Upper lobe of left lung (tissue), 6 donors: Measurements from ENCODE around the gene ACP3. TPM values are rescaled to one million over a fixed set of nuclear protein-coding genes. Genes with fewer than 3 reads are reported as not detected.

ENCODE experiments used
- ATAC-seq, 2 donors: fragments of 200-7000 bp; cut with Tn5 transposase; one replicate each; pipeline ENCODE4 v1.9.1; 2022; ENCODE audit warnings: mild to moderate bottlenecking in 2 of 2, moderate library complexity in 2 of 2; ENCODE audit not compliant: low FRiP score in 2 of 2
- DNase-seq, 2 donors: peaks; one replicate each; pipeline ENCODE4 v3.0.0-alpha.2; 2019 to 2020
- H3K27ac ChIP-seq, 4 donors: fragments of 200-600 bp; sonication (generic); one replicate each; pipeline ENCODE4 v1.5.1; 2016 to 2019
- H3K27me3 ChIP-seq, 4 donors: fragments of 200-600 bp; sonication (generic); one replicate each; pipeline ENCODE4 v1.5.1; 2017 to 2019
- H3K36me3 ChIP-seq, 4 donors: fragments of 200-600 bp; sonication (generic); one replicate each; pipeline ENCODE4 v1.5.1; 2016 to 2019
- H3K4me1 ChIP-seq, 4 donors: fragments of 200-600 bp; sonication (generic); one replicate each; pipeline ENCODE4 v1.5.1; 2018 to 2019
- H3K4me3 ChIP-seq, 4 donors: fragments of 200-600 bp; sonication (generic); one replicate each; pipeline ENCODE4 v1.5.1; 2017 to 2019; ENCODE audit warnings: mild to moderate bottlenecking in 2 of 4, moderate library complexity in 1 of 4
- H3K9me3 ChIP-seq, 4 donors: fragments of 200-600 bp; sonication (generic); one replicate each; pipeline ENCODE4 v1.5.1; 2018 to 2019
- EP300 ChIP-seq, 4 donors: sonication (generic); formaldehyde crosslinking; IDR thresholded peaks; one replicate each; pipeline ENCODE4 v1.5.1; 2017; ENCODE audit warnings: antibody characterized with exemption in 4 of 4, control low read depth in 2 of 4
- POLR2A ChIP-seq, 4 donors: fragments of 450-650 bp; IDR thresholded peaks; one replicate each; pipeline ENCODE4 v1.5.1; 2016 to 2017; ENCODE audit warnings: antibody characterized with exemption in 4 of 4, mild to moderate bottlenecking in 2 of 4
- POLR2AphosphoS5 ChIP-seq, 2 donors: sonication (generic); formaldehyde crosslinking; IDR thresholded peaks; one replicate each; pipeline ENCODE4 v1.5.1; 2017; ENCODE audit warnings: antibody characterized with exemption in 2 of 2
- WGBS, 2 donors: methylation state at CpG; one replicate each; pipeline ENCODE4 v1.1.5; 2017 to 2018; 5-methylcytosine and 5-hydroxymethylcytosine counted together
- total RNA-seq, 6 donors: library from RNA; depleted of rRNA in 4 of 6; stranded (reverse); fragments of >200 nt in 4 of 6; gene quantifications; one replicate each; pipeline versions ENCODE4 v1.1.0 to v1.2.1, GENCODE V29; 2016 to 2021
- TF ChIP-seq, protein P1 (sequence below), 6 experiments: fragments of 450-650 bp in 4 of 6; fragments of 200-600 bp in 2 of 6; sonication (generic) in 2 of 6; IDR thresholded peaks; one replicate each; pipeline ENCODE4 v1.5.1; 2016 to 2019; ENCODE audit warnings: antibody characterized with exemption in 6 of 6
- donor health status: DM: no; HTN: no; CAD: no; lungs with moderate emphysema.
- donor health status: DM: no; HTN: yes; CAD: no; lungs with severe emphysema.

The ACP3 gene
- total RNA-seq, 6 donors from 2014 or later, result 8.8 to 21.6 (median 15.4) TPM

DNA sequence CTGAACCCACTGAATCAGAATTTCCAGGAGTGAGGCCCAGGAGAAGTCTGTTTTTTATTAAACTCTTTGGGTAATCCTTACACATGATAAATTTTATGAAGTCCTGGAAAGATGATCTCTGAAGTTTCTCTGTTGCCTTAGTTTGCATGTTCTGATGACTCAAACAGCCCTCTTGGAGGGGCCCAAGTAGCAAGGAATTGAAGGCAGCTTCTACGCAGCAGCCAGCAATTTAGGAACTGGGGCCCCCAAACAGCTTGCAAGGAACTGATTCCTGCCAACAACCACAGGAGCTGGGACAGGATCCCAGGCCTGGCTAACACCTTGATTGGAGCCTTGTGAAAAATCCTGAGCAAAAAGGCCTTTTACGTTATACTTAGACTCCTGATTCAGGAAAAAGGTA is 5.4 kb upstream of the ACP3 start:
- ATAC-seq (no peak), DNase-seq (no peak)
- H3K27ac ChIP-seq, result no peak overlapping the region
- no peak overlapping the region for H3K4me3 ChIP-seq
- TF ChIP-seq EP300 (IDR thresholded peaks at IDR 0.05) (no peak), POLR2AphosphoS5 (IDR thresholded peaks at IDR 0.05) (no peak), POLR2A (IDR thresholded peaks at IDR 0.05) (no peak)
- TF ChIP-seq, protein P1, sequence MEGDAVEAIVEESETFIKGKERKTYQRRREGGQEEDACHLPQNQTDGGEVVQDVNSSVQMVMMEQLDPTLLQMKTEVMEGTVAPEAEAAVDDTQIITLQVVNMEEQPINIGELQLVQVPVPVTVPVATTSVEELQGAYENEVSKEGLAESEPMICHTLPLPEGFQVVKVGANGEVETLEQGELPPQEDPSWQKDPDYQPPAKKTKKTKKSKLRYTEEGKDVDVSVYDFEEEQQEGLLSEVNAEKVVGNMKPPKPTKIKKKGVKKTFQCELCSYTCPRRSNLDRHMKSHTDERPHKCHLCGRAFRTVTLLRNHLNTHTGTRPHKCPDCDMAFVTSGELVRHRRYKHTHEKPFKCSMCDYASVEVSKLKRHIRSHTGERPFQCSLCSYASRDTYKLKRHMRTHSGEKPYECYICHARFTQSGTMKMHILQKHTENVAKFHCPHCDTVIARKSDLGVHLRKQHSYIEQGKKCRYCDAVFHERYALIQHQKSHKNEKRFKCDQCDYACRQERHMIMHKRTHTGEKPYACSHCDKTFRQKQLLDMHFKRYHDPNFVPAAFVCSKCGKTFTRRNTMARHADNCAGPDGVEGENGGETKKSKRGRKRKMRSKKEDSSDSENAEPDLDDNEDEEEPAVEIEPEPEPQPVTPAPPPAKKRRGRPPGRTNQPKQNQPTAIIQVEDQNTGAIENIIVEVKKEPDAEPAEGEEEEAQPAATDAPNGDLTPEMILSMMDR (IDR thresholded peaks at IDR 0.05), result no peak
- H3K4me1 ChIP-seq, result peaks cover 0 to 6% (median 2%) of the 10 kb centered on the region in 4 donors
- H3K9me3 ChIP-seq, result no peaks in the 10 kb centered on the region
- WGBS, 2 donors, result 74 to 83% methylated on average over 2 of the region's 2 CpGs
- no peaks in the 10 kb centered on the region for H3K27me3 ChIP-seq
- no peaks in the 10 kb centered on the region for H3K36me3 ChIP-seq

DNA sequence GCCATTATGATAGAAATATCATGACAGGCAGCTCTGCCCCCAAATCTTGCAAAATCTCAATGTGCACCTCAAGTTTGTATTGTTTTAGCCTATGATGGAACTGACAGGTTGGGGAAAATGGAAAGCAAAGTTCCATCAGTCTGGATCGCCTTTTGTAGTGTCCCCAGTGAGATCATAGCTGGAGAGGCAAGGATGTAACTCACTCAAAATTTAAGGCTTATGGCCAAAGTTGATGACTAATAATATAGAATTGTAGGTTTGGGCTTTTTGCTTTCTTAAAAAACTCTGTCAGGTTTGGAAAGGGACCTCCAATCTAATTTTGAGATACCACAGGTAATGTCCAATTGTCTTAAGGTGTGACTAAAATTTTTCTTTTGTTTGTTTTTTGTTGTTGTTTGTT is 1.4 kb upstream of the ACP3 start:
- Histone ChIP-seq H3K27me3 (no peaks in the 10 kb centered on the region), H3K4me3 (no peak overlapping the region), H3K27ac (peak overlapping the region in 1 of 4 donors; percentile 83), H3K9me3 (no peaks in the 10 kb centered on the region), H3K4me1 (peaks cover 0 to 26% (median 8%) of the 10 kb centered on the region in 4 donors), H3K36me3 (no peaks in the 10 kb centered on the region)
- 94 to 100% methylated on average over 1 of the region's 1 CpG for WGBS, 2 donors
- TF ChIP-seq, protein P1 (IDR thresholded peaks at IDR 0.05), result no peak
- DNase-seq, result no peak
- no peak for ATAC-seq

DNA sequence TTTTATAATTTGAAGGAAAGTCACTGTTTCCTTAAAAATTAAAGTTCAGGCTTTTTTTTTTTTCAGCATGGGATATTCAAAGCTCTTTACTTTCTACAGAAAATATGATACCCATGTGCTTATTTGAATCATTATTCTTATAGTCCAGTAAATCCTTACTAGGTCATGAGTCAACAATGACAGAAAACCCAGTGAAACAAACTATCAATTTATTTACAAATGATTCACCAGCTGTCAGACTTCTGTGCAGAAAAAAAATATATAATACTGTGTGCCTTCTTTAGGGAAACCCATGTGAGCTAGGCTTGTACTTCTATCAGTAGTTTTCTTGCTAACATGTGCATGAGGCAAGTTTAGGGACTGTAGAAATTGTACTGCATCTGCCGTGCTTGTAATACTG is 1.2 kb downstream of the ACP3 start:
- Histone ChIP-seq H3K36me3 (no peaks in the 10 kb centered on the region), H3K27ac (peak overlapping the region; percentile 81 to 86 (median 82)), H3K4me1 (peaks cover 0 to 30% (median 9%) of the 10 kb centered on the region in 4 donors), H3K9me3 (no peaks in the 10 kb centered on the region), H3K27me3 (no peaks in the 10 kb centered on the region), H3K4me3 (peak overlapping the region in 3 of 4 donors; percentile 28 to 41 (median 31))
- ATAC-seq (no peak), DNase-seq (no peak)
- TF ChIP-seq POLR2AphosphoS5 (IDR thresholded peaks at IDR 0.05), result no peak
- no peak for TF ChIP-seq EP300 (IDR thresholded peaks at IDR 0.05)
- TF ChIP-seq POLR2A (IDR thresholded peaks at IDR 0.05), result no peak
- WGBS, 2 donors, result 22 to 42% methylated on average over 1 of the region's 1 CpG

DNA sequence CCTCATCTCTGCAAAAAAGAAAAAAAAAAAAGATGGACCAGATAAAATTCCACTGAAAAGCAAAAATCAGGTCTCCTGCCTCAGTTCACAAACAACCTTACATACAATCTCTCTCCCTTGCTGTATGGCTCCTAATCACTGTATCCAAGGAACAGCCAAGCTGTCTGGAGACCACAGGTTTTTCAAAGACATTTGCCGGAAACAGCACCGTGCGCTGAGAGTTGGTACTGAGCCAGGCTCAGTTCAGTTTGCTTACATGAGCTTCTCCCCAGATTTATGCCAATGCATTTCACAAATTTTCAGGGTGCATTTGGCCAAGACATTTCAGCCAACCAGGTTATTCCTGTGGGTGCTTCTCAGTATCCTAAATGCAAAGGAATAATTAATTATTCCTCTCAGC is 4.1 kb downstream of the ACP3 start:
- 34 to 37% methylated on average over 3 of the region's 3 CpGs for WGBS, 2 donors
- Histone ChIP-seq H3K4me3 (no peak overlapping the region), H3K9me3 (no peaks in the 10 kb centered on the region), H3K4me1 (peaks cover 0 to 36% (median 16%) of the 10 kb centered on the region in 4 donors), H3K27me3 (no peaks in the 10 kb centered on the region), H3K36me3 (no peaks in the 10 kb centered on the region), H3K27ac (peak overlapping the region in 1 of 4 donors; percentile 21)
- DNase-seq (peak in 1 of 2 donors; percentile 37), ATAC-seq (no peak)
- TF ChIP-seq POLR2AphosphoS5 (IDR thresholded peaks at IDR 0.05) (no peak), EP300 (IDR thresholded peaks at IDR 0.05) (no peak), POLR2A (IDR thresholded peaks at IDR 0.05) (no peak)
- TF ChIP-seq, protein P1 (IDR thresholded peaks at IDR 0.05), result no peak

DNA sequence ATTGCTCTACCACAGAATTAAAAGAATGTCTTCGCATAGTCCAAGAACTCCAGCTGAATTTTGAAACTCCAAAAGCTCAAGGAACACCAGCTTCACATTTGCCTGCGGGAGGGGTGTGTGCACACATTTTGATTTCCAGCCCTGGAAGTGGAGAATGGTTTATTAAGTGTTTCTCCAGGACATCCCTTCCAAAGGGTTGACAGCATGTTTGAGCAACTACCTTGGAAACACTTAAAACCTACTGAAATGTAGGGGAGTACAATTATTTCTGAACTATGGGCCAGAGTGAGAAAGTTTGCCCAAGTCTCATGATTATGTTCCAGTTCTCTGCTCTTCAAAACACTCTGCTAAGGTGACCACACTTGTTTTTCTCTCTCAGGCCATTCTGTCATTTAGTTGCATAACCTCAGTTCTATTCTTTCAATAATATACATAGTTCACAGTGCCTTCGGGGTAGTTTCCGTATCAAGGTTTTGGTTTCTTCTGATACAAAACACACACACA is 7.9 kb downstream of the ACP3 start:
- H3K27me3 ChIP-seq, result no peaks in the 10 kb centered on the region
- H3K4me1 ChIP-seq, result peaks cover 0 to 11% (median 8%) of the 10 kb centered on the region in 4 donors
- DNase-seq, result peak in 1 of 2 donors; percentile 32
- no peaks in the 10 kb centered on the region for H3K9me3 ChIP-seq
- peak; percentile 55 to 61 for ATAC-seq
- no peaks in the 10 kb centered on the region for H3K36me3 ChIP-seq
- no peak overlapping the region for H3K4me3 ChIP-seq
- peak overlapping the region; percentile 27 to 79 (median 50) for H3K27ac ChIP-seq
- 57 to 60% methylated on average over 4 of the region's 4 CpGs for WGBS, 2 donors
- TF ChIP-seq, protein P1 (IDR thresholded peaks at IDR 0.05), result no peak
- TF ChIP-seq POLR2A (IDR thresholded peaks at IDR 0.05), result peak in 1 of 4 donors; percentile 8
